GM21515 (cell line): Measurements from ENCODE around the gene TIMM44.
"Not testable (repeated sequence)": the region's sequence is repeated elsewhere in the genome, so short reads cannot be mapped to it uniquely, and the experiment has no call there.

Experiments
- ATAC-seq: cut with Tn5 transposase; IDR thresholded peaks from one replicate; pipeline ENCODE4 v1.9.1; 2021; ENCODE audit not compliant: unreplicated experiment

TIMM44 gene

DNA sequence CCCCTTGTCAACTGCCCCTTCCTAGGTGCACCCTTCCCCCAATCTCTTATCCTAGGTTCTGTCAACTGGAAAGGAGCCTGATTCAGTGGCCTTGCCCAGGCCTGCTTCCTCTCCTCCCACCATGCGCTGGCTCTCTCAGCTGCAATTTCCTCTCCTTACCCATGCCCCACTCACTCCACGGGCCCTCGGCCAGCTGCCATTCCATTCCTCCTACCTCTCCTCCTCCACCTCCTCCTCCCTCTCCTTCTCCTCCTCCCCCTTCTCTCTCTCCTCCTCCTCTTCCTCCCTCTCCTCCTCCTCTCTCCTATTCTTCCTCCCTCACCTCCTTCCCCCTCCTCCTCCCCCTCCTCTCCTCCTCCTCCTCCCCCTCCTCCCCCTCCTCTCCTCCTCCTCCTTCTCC lies 9.6 kb upstream of the TIMM44 start:
- no peak for ATAC-seq

DNA sequence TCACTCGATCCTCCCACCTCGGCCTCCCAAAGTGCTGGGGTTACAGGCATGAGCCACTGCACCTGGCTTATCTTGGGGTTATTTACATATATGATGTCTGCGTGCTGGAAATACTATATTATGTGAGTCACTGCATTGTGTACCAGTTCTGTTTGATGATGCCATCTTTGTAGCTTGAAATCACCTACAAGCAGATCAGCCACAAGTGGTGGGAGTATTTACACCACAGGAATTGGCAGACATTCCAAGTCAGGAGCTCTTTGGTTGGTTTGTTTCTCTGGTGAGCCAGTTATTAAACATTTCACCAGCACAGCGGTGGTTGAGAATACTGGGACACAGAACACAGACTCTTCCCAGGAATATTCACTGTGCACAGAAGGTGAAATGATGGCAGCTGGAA lies 4.5 kb upstream of the TIMM44 start:
- ATAC-seq, result no peak

DNA sequence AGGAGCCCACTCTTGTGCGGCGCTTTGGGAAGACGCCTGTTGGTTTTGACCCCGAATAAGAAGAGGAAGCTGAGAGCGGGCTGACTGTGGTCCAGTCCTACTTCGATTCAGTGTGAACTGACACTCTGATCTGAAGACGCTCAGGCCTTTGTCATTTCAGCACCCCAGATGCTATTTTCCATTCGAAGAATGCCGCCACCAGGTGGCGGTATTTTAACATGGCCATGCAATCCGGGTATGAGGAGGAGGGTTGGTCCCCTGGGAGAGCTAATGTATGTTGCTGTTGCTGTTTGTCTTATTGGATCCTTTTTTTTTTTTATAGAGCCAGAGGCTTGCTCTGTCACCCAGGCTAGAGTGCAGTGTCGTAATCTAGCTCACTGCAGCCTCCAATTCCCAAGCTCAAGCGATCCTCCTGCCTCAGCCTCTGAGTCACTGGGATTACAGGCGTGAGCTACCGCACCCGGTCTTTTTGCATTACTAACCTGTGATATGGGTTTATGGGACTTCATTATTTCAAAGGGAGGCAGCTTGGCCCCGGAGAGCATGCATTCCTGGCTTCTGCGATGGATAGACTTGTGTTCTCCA lies 803 bp upstream of the TIMM44 start:
- ATAC-seq, result peak; percentile 15

DNA sequence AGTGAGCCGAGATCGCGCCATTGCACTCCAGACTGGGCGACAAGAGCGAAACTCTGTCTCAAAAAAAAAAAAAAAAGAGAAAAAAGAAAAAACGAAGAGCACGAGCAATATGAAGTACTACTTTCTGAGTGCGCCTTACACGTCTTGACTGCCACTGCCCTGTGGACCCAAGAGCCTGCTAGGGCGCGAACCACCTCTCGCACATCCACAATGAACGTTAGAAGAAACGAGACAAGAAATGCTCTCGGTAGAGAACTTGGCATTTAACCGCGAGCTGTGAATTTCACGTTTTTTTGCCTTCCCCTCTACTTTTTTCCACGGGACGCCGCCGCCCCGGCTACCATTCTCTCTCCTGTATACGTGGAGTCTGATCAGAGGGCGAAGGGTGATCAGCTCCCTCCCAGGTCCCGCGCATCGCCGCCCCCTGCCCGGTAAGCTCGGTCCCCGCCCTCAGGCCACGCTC lies 454 bp downstream of the TIMM44 start:
- ATAC-seq, result no peak

DNA sequence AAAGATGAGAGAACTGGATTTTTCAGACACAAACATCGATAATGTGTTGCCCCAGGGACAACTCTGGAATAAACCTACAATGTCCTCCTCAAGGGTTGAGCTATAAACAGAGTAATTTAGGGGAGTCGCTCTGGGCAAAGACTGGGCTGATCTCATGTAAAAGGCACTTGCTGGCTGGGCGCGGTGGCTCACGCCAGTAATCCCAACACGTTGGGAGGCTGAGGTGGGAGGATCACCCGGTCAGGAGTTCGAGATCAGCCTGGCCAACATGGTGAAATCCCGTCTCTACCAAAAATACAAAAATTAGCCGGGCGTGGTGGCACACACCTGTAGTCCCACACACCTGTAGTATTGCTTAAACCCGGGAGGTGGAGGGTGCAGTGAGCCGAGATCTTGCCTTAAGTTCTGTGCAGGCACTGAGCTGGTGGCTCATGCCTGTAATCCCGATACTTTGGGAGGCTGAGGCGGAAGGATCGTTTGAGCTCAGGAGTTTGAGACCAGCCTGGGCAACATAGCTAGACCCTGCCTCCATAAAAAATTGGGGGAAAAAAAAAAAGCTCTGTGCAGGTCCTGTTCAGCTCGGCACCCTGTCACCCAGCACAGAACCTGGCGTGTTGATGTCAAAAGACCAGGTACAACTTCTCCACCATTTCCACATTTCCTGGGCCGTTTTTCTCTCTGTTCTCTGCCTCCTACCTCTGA lies 1.4 kb downstream of the TIMM44 start:
- no peak for ATAC-seq

DNA sequence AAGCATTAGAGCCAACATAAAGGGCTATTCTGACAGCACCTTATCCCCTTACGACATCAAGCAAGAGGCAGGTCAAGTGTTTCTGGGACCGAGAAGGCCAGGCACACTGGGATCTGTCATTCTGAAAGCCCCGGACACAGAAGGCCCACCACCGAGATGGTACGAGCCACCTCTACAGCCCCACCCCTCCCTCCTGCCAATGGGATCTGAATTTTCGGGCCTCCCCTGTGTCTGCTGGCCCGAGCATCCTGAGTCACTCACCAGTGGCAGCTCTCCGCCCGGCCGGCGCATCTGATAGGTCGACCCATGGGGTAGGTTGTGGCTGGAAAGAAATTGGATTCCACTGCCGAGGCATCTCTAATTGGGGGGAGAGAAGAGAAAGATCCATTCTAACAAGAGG lies 2.6 kb downstream of the TIMM44 start:
- ATAC-seq, result no peak

DNA sequence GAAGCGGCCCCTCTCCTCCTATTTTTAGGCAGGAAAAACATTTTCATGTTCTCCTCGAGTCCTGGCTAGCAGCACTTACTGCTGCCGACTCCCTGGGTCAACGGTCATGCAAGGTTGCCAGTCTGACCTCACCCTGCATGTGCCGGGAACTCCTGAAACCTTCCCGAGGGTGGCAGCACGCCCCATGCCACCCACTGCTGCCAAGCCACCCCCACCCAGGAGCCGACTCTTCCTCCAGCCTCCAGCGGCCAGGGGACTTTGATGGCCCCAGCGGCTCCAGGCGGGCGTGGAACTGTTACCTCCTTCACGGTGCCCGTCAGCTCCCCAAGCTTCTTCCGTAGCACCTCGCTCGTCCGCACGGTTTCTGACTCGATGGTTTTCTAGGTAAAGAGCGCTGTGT lies 8.7 kb downstream of the TIMM44 start:
- ATAC-seq, result no peak

DNA sequence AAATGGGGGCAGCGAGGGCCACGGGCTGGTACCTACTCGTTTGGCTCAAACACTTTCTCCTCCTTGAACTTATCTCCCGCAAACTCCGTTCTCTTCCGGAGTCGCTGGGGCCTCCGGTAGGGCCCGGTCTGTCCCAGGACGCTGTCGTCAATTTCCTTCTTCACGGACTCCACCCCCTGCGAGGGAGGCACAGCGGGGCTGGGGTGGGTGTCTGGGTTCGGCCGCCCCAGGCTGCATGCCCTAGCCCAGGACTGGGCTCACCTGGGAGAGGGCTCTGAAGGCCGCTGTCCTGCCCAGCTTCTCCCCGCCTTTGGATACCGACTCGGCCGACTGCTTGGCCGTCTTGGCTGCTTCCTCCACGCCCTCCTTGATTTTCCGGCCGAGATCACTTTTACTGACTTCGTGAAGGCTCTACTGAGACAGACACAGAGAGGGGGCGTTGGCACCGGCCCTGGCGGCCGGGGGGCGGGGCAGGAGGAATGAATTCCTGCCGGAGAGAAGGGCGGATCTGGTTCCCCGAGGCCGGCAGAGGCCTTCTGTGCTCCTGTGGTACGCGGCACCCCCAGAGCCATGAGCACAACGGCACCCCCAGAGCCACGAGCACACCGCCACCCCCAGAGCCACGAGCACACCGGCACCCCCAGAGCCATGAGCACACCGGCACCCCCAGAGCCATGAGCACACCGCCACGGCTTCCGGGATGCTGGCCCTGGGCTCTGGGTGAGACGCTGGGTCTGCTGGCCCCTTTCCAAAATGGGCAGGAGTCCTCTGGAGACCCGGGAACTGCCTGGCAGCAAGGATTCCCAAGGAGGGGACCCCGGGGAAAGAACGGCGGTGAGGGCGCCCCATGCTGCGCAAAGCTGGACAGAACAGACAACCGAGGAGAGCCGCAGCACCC lies 9.4 kb downstream of the TIMM44 start:
- no peak for ATAC-seq

DNA sequence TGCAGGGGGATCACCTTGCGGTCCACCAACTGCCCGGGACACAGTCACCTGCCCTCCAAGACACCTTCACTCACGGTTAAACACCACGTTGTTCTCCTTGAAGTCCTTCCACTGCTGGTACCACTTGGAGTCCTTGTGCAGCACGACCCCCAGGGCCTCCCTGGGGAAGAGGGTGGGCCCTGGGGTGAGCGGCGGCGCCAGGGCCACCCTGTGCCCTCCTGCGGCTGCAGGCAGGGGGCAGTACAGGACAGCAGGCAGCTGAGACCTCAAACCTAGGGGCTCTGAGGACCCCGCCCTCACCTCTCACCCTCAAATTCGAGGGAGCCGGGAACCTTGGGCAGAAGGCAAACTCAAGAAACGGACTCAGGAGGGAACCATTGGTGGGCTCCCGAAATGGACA lies 10.1 kb downstream of the TIMM44 start:
- ATAC-seq, result no peak

DNA sequence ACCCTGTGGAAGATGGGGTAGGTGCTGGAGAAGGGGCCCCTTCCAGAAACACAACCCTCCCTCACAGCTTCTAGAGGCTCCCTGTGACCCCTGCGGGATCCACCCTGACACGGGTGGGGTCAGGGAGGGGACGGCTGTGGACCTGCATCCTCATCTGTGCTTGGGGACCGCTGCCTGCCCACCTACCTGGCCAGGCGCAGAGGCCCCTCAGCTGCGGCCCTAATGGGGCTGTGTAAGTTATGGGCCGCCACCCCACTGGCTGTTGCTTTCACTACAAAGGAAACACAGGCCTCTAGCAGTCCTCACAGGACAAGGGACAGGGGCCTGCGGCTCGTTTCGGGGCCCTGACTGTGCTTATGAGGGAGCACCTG lies 10.6 kb downstream of the TIMM44 start:
- ATAC-seq, result no peak

DNA sequence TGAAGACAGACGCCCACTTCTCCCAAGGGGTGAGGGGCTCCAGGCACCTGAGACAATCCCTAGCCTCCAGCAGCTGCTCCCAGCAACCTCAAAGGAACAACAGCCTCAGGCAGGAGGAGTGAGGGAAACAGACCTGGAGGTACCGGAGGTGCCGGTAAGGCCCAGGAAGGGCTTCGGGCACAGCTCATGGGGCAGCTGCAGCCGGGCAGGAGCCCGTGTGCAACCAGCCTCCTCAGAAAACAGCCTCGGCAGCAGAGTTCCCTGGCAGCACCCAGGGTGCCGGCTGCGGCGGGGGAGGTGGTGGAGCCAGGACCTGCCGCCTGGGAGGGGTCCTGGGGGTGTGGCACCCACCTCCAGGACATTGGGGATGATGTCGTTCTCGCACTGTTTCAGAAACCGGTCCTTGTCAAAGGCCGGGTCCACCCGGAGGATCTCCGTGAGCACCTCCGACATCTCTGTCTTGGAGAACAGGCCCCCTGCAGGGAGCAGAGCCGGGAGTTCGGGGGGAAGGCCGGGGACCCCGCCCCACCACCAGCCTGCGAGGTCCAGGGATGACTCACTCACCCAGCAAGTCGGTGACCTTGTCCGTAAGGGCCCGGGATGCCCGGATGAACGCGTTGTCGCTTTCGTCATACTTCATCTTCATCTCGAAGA lies 11.1 kb downstream of the TIMM44 start:
- ATAC-seq, result no peak

DNA sequence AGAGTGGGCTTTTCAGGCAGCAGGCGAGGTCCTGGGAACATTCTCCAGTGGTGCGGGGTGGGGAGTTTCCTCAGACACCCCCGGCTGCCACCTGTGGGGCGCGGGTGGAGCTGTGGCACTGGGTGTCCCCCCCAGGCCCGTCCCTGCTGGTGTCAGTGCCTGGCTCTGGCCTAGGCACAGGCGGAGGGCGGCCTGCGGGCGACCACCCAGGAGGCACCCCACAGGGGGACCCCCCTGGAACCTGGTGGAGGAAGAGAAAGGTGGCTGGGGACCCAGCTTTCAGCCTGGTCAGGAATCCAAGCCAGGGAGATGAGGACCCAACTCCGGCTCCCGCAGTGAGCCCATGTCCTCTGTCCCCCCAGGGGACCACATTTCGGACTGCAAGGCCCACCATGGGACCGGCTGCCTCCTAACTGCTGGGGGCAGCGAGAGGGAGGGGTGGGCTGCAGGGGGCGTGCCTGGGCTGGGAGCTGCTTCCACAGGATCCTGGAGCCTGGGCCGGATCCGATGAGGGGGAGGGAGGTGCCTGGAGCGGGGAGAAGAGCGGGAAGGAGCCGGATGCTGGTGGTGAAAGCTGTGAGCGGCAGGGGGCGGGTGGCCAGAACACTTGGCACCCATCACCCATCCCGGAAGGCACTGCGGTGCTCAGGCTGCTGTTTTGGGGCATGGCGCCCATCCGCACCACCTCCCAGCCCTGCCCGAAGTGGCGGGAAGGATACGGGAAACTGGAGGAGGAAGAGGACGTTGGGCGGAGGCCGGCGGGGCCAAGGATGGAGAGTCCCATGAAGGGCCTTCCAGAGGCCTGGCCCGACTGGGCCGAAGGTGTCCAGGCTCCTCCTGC lies 12.0 kb downstream of the TIMM44 start:
- no peak for ATAC-seq

DNA sequence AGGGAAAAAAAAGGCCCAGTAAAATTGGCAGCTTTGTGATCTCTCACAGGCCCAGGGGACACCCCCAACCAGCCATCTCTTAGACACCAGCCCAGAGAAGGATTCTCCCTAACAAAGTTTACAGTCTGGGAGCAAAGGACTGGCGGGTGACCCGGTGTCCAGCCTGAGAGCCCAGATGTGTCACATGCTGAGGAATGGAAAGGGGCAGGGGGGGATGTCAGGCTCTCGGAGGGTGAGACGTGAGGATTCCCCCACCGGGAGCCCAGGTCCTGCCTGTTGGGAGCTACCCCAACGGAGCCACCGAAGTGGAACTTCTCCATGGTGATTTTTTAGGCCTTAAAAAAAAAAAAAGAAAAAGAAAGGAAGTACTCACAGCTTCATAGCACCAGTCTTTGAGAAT lies 12.7 kb downstream of the TIMM44 start:
- ATAC-seq, result no peak

DNA sequence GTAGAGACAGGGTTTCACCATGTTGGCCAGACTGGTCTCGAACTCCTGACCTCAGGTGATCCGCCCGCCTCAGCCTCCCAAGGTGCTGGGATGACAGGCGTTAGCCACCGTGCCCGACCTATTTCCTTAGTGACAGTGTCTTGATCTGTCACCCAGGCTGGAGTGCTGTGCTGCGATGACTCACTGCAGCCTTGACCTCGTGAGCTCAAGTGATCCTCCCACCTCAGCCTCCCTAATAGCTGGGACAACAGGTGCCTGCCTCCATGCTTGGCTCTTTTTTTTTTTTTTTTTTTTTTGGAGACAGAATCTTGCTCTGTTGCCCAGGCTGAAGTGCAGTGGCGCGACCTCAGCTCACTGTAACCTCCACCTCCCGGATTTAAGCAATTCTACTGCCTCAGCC lies 13.4 kb downstream of the TIMM44 start:
- ATAC-seq, result not testable (repeated sequence)

DNA sequence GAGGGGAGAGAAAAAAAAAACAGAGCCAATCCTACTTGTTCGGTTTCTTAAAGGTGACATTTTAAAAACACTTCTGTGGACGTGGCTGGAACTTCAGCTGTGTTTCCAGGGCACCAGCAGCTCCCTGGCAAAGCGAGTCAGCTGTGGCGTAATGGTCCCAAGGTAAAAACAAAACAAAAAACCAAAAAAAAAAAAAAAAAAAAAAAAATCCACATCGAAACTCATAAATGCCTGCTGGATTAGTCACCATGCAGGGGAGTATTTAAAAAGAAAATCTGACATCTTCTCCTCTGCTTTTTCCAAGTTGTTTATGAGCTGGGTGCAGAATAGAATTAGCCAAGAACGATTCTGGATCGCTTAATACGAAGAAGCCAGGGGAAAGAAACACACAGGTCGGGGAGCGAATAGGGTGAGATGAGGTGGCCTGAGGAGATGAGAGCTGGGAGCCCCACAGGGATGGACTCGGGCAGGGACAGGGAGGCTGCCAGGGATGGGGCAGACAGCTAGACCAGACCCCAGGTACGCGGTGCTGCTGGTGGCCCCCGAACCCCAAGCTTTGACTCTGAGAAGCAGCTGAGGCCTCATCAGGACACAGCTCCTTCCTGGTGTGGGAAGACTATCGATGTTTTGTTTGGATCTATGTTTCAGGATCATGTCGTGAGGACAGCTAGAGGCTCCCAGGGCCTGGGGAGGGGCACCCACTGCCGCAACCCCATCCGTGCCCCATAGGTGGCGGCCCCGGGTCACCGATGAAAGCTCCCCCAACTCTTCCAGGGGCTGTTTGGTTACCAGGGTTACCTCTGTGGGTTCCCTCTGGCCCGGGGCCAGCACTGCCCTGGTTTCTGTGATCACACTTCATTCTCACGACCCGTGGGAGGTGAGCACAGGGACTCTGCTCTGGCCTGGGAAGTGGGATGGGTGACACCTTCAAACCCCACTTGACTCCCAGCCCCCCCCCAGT lies 14.4 kb downstream of the TIMM44 start:
- no peak for ATAC-seq

DNA sequence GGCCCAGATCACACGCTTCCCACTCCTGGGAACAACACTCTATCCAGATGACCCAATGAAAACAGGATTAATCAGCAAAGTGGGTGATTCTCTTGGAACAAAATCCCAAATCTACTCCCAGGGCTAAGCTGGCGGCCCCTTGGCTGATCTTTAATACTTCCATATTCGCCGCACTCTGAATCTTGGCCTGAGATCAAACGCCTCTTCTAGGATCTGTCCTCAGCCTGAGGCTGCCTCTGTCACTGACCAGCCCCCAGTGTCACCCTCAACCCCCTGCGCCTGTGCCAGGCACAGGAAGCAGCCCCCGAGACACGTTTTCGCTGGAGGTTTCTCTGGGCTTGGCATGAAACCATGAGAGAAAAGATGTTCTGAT lies 15.1 kb downstream of the TIMM44 start:
- no peak for ATAC-seq

DNA sequence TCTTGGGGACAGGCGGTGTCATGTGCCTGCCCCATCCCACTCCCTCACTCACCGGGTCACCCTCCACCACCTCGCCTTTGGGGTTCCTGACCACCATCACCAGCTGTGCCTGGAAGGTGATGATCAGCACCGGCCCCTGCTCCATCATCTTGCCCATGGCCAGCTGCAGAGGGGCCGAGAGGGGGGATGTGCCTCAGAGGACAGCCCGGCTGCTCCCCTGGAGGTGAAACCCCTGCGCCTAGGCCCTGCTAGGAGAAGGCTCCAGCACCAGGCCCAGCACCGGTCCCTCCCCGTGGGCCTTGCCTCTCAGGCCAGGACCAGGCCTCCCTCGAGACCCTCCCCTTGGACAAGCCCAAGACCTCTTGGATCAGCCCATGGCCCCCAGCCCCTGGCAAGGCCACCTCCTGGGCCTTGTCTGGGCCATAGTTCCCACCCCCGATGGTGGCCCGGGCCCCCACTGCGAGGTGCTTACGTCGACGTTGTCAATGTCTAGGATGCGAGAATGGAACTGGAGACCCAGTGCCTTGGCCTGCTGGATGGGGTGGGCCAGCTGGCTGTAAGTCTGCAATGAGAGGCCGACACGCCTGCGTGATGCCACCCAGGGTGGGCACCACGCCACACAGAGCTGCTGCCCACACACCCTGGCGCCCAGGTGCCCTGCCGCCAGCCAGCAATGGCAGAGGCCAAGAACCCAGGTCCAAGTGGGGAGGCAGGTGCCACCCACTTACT lies 15.7 kb downstream of the TIMM44 start:
- ATAC-seq, result no peak

DNA sequence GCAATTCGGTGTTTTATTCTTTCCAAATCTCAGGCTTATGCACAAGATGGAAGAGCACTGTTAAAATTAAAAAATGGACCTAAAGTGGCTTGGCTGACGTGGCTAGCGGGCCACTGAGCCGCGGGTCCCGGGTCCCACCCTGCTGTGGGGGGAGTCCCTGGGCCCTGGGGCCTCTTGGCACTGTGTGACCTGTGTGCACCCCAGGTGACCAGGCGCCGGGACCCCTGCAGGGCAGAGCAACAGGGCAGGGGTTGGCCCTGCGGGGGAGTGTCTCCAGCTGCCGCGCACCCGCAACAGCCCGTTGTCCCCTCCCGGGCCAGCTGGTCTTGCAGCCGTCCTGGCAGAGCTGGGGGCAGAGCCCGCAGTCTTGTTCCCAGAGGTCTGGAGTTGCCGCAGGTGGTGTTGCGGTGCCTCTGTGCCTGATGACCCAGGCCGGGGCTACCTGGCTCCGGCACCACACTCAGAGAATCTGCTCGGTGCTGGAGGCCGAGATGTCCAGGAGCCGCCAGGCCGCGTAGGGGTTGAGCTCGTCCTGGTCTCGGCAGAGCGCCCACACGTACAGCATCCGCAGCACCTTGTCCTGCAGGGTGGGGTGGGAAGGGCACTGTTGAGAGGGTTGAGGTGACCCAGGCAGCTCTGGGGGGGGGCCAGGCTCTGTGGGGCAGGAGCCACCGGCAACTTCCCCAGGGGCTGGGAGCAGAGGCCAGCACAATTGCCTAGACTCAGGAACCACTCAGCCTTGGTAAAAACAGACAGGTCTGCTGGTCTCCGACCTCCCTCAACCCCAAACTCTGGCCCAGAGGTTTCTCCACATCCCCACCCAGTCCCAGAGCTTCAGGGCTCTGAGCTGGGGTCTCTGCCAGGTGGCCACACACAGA lies 16.5 kb downstream of the TIMM44 start:
- no peak for ATAC-seq
